ENCODE data around the gene RAB8A. TPM values are rescaled to one million over a fixed set of nuclear protein-coding genes. Genes with fewer than 3 reads are reported as not detected.

Gene RAB8A
- total and polyA plus RNA-seq, 9 of the 15 experiments (the other 6 are each of a cell fraction or from before 2014, with no cell fraction given): 11.2 to 102 (median 53.2) TPM

DNA sequence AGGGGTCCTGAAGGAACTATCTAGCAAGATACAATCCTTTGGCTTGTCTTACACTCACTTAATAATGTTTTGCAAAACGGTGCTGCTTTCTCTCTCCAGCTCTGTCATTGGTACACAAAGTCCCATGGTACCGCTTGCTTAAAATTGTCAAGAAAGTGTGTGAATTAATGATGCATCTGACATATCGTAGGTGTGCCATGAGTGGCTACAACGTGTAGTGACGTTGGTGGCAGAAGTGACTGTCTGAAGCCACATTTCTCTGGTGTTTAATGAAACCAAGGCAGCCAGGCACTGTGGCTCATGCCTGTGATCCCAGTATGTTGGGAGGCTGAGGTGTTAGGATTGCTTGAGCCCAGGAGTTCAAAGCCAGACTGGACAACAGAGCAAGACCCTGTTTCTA lies 34.4 kb downstream of the RAB8A start:
- no peak for FAIRE-seq
- Histone ChIP-seq H3K9me1 (ENCODE audit: control insufficient read depth, insufficient read depth, low read length) (no peaks in the 10 kb centered on the region), H3K79me2 (ENCODE audit: control insufficient read depth, insufficient read depth, low read length) (no peaks in the 10 kb centered on the region), H3K9me3 (replicated peaks; ENCODE audit: control insufficient read depth, insufficient read depth, low read depth, low read length) (no peaks in the 10 kb centered on the region), H3K4me2 (ENCODE audit: insufficient read depth, low read length) (no peak overlapping the region), H4K20me1 (replicated peaks; ENCODE audit: control insufficient read depth, insufficient read depth, low read length) (no peaks in the 10 kb centered on the region), H3K9ac (ENCODE audit: insufficient read depth in 1 of 2, low read depth in 2 of 2, low read length in 2 of 2) (no peak overlapping the region), H3K27me3 (ENCODE audit: control insufficient read depth in 2 of 2, insufficient read depth in 2 of 2, low read length in 2 of 2) (no peaks in the 10 kb centered on the region; a peak in 1 of 5 replicates), H3K27ac (ENCODE audit: extremely low read depth, low read depth, low read length) (no peak overlapping the region), H3K4me1 (replicated peaks in 1 of 2; ENCODE audit: control insufficient read depth in 2 of 2, insufficient read depth in 2 of 2, low read length in 2 of 2) (peaks cover 0 to 14% of the 10 kb centered on the region in 2 experiments; a peak in 2 of 5 replicates), H3K36me3 (ENCODE audit: control insufficient read depth, insufficient read depth, low read length) (no peaks in the 10 kb centered on the region), H2AFZ (ENCODE audit: low read depth, low read length) (no peak overlapping the region), H3K4me3 (no peak overlapping the region)
- ATAC-seq: no peak
- ChIA-PET POLR2A (interaction anchor here (0.6 to 1.7 kb wide), 2 partner anchors 13 to 41 kb away, joined by 3 to 7 read pairs; no protein-coding TSS in a partner anchor), CTCF (ENCODE audit: low intra/inter-chr PET ratio) (no interaction called here)
- BruUV-seq (replicated peaks): no TSS peak
- WGBS (ENCODE audit: insufficient coverage, low coverage, missing lambda C conversion rate): 20% methylated on average over 5 of the region's 5 CpGs
- in situ Hi-C loops (cut with MboI) (no loop called here), intact Hi-C loops (cut with micrococcal nuclease) (no loop called here)
- no peak for DNase-seq (ENCODE audit: extremely low read depth in 1 of 4, low spot score in 3 of 4)
- peak; percentile 90 for TF ChIP-seq ZNF121 (CRISPR knock-in tag; conservative IDR thresholded peaks at IDR 0.05)
- no peak for TF ChIP-seq CBX1 (IDR thresholded peaks at IDR 0.05; ENCODE audit: low read depth)
- TF ChIP-seq ZNF24 (IDR thresholded peaks at IDR 0.05): 0 out of 2 replicates have a peak, but pooled peaks have one; percentile 43

DNA sequence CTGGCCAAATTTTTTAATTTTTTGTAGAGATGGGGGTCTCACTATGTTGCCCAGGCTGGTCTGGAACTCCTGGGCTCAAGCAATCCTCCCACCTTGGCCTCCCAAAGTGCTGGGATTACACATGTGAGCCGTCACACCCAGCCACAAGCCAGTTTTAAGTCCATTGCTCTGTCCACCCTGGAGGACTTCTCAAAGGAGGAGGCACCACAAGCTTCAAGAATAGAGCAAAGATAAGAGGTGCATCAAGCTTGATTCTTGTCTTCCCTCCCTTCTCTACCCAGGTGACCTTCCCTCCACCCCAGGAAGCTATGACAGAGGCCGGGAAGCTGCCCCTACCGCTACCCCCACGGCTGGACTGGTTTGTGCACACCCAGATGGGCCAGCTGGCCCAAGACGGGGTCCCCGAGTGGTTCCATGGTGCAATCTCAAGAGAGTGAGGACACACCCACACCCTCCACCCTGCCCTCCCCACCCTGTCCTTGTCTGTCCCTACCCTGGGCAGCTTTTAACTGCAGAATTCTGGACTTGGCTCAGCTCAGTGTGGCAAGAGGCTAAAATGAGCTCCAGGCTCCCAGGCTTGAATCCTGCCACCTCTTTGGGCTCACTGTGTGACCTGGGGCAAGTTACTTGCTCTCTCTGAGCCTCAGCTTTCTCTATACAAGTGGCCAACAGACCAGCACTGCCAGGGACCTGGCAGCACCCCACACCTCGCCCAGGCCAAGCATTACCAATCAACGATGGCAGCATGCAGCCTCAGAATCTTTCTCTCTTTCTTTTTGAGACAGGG lies 36.9 kb downstream of the RAB8A start:
- H3K4me3 ChIP-seq: no peak overlapping the region
- TF ChIP-seq ZNF133 (CRISPR knock-in tag; IDR thresholded peaks at IDR 0.05): no peak
- peak; percentile 61 for TF ChIP-seq ZFP36 (IDR thresholded peaks at IDR 0.05; ENCODE audit: low read depth, low read length, partially characterized antibody)
- TF ChIP-seq CTBP1 (IDR thresholded peaks at IDR 0.05; ENCODE audit: borderline replicate concordance): no peak
- WGBS (ENCODE audit: insufficient coverage, low coverage, missing lambda C conversion rate): 10% methylated on average over 7 of the region's 8 CpGs

More for the DNA sequence above, 36.9 kb downstream of the RAB8A start:
- intact Hi-C loops (cut with micrococcal nuclease): no loop called here
- FAIRE-seq (no peak), ATAC-seq (no peak), DNase-seq (ENCODE audit: extremely low read depth in 1 of 4, low spot score in 3 of 4) (no peak)
- CTCF ChIA-PET (ENCODE audit: low intra/inter-chr PET ratio): no interaction called here
- in situ Hi-C loops (cut with MboI): no loop called here
- H3K9me1 ChIP-seq (ENCODE audit: control insufficient read depth, insufficient read depth, low read length): no peaks in the 10 kb centered on the region
- H3K27me3 ChIP-seq (ENCODE audit: control insufficient read depth in 2 of 2, insufficient read depth in 2 of 2, low read length in 2 of 2): no peaks in the 10 kb centered on the region; a peak in 1 of 5 replicates
- H3K9ac ChIP-seq (ENCODE audit: insufficient read depth in 1 of 2, low read depth in 2 of 2, low read length in 2 of 2): no peak overlapping the region; a peak in 1 of 4 replicates
- H3K9me3 ChIP-seq (replicated peaks; ENCODE audit: control insufficient read depth, insufficient read depth, low read depth, low read length): no peaks in the 10 kb centered on the region
- H4K20me1 ChIP-seq (replicated peaks; ENCODE audit: control insufficient read depth, insufficient read depth, low read length): no peaks in the 10 kb centered on the region
- POLR2A ChIA-PET: no interaction called here
- no peaks in the 10 kb centered on the region for H3K36me3 ChIP-seq (ENCODE audit: control insufficient read depth, insufficient read depth, low read length)
- H3K79me2 ChIP-seq (ENCODE audit: control insufficient read depth, insufficient read depth, low read length): no peaks in the 10 kb centered on the region
- BruUV-seq (replicated peaks): no TSS peak
- H3K4me2 ChIP-seq (ENCODE audit: insufficient read depth, low read length): no peak overlapping the region
- H3K4me1 ChIP-seq (replicated peaks in 1 of 2; ENCODE audit: control insufficient read depth in 2 of 2, insufficient read depth in 2 of 2, low read length in 2 of 2): peaks cover 6 to 12% of the 10 kb centered on the region in 2 experiments; a peak in 4 of 5 replicates
- H3K27ac ChIP-seq (ENCODE audit: extremely low read depth, low read depth, low read length): no peak overlapping the region
- H2AFZ ChIP-seq (ENCODE audit: low read depth, low read length): no peak overlapping the region
